Neuronal stem cell (in vitro differentiated cells): ENCODE measurements around the gene C8B.

Experiments used
- DNase-seq: peaks from one replicate; pipeline ENCODE4 v3.0.0-alpha.2; 2013; ENCODE audit warnings: low spot score
- H2AFZ ChIP-seq: one replicate; pipeline ENCODE4 v1.6.1; 2013; ENCODE audit warnings: mild to moderate bottlenecking, low read length, inconsistent platforms
- H2AK5ac ChIP-seq: 2 replicates; pipeline ENCODE4 v1.6.1; 2013; ENCODE audit warnings: low read depth, mild to moderate bottlenecking, inconsistent platforms, low read length, moderate library complexity, mixed read lengths
- H2BK120ac ChIP-seq: 2 replicates; pipeline ENCODE4 v1.6.1; 2013; ENCODE audit warnings: low read depth, mild to moderate bottlenecking, inconsistent platforms, low read length, moderate library complexity, mixed read lengths
- H2BK12ac ChIP-seq: one replicate; pipeline ENCODE4 v1.6.1; 2013; ENCODE audit warnings: low read length, inconsistent platforms
- H2BK15ac ChIP-seq: 2 replicates; pipeline ENCODE4 v1.6.1; 2013; ENCODE audit warnings: mild to moderate bottlenecking, low read length, inconsistent platforms, mixed read lengths
- H2BK5ac ChIP-seq: one replicate; pipeline ENCODE4 v1.6.1; 2013; ENCODE audit warnings: inconsistent platforms, mild to moderate bottlenecking, low read length, moderate library complexity
- H3K14ac ChIP-seq: one replicate; pipeline ENCODE4 v1.6.1; 2013; ENCODE audit warnings: low read length, inconsistent platforms
- H3K18ac ChIP-seq: 2 replicates; pipeline ENCODE4 v1.6.1; 2013; ENCODE audit warnings: low read length, inconsistent platforms
- H3K23ac ChIP-seq: 2 replicates; pipeline ENCODE4 v1.6.1; 2013; ENCODE audit warnings: low read depth, mild to moderate bottlenecking, mixed read lengths, low read length, inconsistent platforms; ENCODE audit not compliant: poor library complexity
- H3K27ac ChIP-seq: replicated peaks from 3 replicates; pipeline ENCODE4 v1.5.1; 2013; ENCODE audit warnings: low read length, inconsistent platforms
- H3K27me3 ChIP-seq, 3 experiments: 2 replicates each; pipeline ENCODE4 v1.6.1; 2013; ENCODE audit warnings: low read length in 3 of 3, mild to moderate bottlenecking in 2 of 3, inconsistent platforms in 1 of 3, low read depth in 1 of 3, mixed read lengths in 1 of 3, moderate library complexity in 1 of 3; ENCODE audit not compliant: control insufficient read depth in 3 of 3, insufficient read depth in 3 of 3
- H3K36me3 ChIP-seq, 2 donors: replicated peaks in 1 of 2; 2 replicates each; pipeline ENCODE4 v1.6.1; 2013; ENCODE audit warnings: low read length in 2 of 2; ENCODE audit not compliant: control insufficient read depth in 2 of 2, insufficient read depth in 2 of 2
- H3K4ac ChIP-seq: 2 replicates; pipeline ENCODE4 v1.6.1; 2013; ENCODE audit warnings: inconsistent platforms, mild to moderate bottlenecking, low read length, moderate library complexity
- H3K4me1 ChIP-seq, 2 donors: 1 replicate in 1 of 2; 2 replicates in 1 of 2; pipeline ENCODE4 v1.6.1; 2013; ENCODE audit warnings: low read length in 2 of 2, low read depth in 1 of 2; ENCODE audit not compliant: control insufficient read depth in 2 of 2, insufficient read depth in 1 of 2
- H3K4me2 ChIP-seq: one replicate; pipeline ENCODE4 v1.6.1; 2013; ENCODE audit warnings: mild to moderate bottlenecking, low read length, inconsistent platforms; ENCODE audit not compliant: insufficient read depth, poor library complexity, severe bottlenecking
- H3K4me3 ChIP-seq, 2 donors: 2 replicates each; pipeline ENCODE4 v1.5.1; 2013; ENCODE audit warnings: low read length in 2 of 2, mild to moderate bottlenecking in 2 of 2, inconsistent platforms in 1 of 2, moderate library complexity in 1 of 2
- H3K79me1 ChIP-seq: one replicate; pipeline ENCODE4 v1.6.1; 2013; ENCODE audit warnings: low read depth, mild to moderate bottlenecking, inconsistent platforms, low read length, moderate library complexity
- H3K9ac ChIP-seq: one replicate; pipeline ENCODE4 v1.6.1; 2013; ENCODE audit warnings: mild to moderate bottlenecking, low read depth, low read length, inconsistent platforms; ENCODE audit not compliant: poor library complexity
- H3K9me3 ChIP-seq, 2 donors: replicated peaks in 1 of 2; 2 replicates each; pipeline versions ENCODE3 to v1.6.1; 2013; ENCODE audit warnings: low read length in 2 of 2, mild to moderate bottlenecking in 2 of 2, inconsistent platforms in 1 of 2, low read depth in 1 of 2, mixed read lengths in 1 of 2, moderate library complexity in 1 of 2; ENCODE audit not compliant: control insufficient read depth in 2 of 2, insufficient read depth in 1 of 2
- H4K8ac ChIP-seq: one replicate; pipeline ENCODE4 v1.6.1; 2013; ENCODE audit warnings: low read depth, mild to moderate bottlenecking, inconsistent platforms, low read length, moderate library complexity
- H4K91ac ChIP-seq: one replicate; pipeline ENCODE4 v1.6.1; 2013; ENCODE audit warnings: low read length, low read depth, mild to moderate bottlenecking, inconsistent platforms; ENCODE audit not compliant: poor library complexity
- WGBS, 2 donors: extraction: QIAGEN DNeasy Blood & Tissue Kit; methylation state at CpG; one replicate each; pipeline ENCODE4 v1.1.7; 2013; ENCODE audit warnings: missing lambda C conversion rate in 2 of 2, mixed read lengths in 1 of 2; ENCODE audit not compliant: insufficient read length in 2 of 2, insufficient replicate concordance in 1 of 2; ENCODE audit errors: extremely low coverage in 2 of 2; 5-methylcytosine and 5-hydroxymethylcytosine counted together

C8B gene

DNA sequence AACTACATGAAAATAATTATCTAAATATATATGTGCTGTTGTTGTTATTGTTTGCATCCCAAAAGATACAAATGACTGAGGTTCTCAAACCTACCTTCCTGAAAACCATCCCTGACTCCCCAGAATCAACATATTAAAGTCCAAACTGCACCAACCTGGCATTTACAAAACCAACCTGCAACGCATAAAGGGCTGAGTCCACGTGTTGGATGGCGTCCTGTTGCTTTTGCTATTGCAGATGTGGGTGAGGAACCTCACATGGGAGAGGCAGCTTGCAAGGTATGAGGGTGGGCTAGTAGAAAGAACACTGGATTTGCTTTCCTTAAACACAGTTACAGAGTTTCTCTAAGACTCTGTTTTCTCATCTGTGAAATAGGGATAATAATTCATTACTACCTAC, 1.5 kb upstream of the C8B start:
- no peak overlapping the region for H3K27ac ChIP-seq
- H3K9me3 ChIP-seq: no peaks in the 10 kb centered on the region
- no peak overlapping the region for H3K18ac ChIP-seq
- no peak overlapping the region for H3K4me3 ChIP-seq
- H2BK15ac ChIP-seq: no peak overlapping the region
- no peaks in the 10 kb centered on the region for H3K36me3 ChIP-seq
- no peak overlapping the region for H3K4me2 ChIP-seq
- no peak overlapping the region for H3K9ac ChIP-seq
- no peak overlapping the region for H4K8ac ChIP-seq
- no peak for DNase-seq
- no peak overlapping the region for H3K23ac ChIP-seq
- H2BK5ac ChIP-seq: no peak overlapping the region
- H2AFZ ChIP-seq: no peak overlapping the region
- WGBS, 2 donors: no CpG with 5 or more reads among the region's 3 CpGs
- H3K4me1 ChIP-seq: peaks cover 0 to 8% of the 10 kb centered on the region in 2 donors
- no peak overlapping the region for H2AK5ac ChIP-seq
- no peak overlapping the region for H2BK12ac ChIP-seq
- H3K27me3 ChIP-seq: peaks cover 0 to 7% (median 0%) of the 10 kb centered on the region in 3 experiments
- H2BK120ac ChIP-seq: no peak overlapping the region
- H3K14ac ChIP-seq: no peak overlapping the region
- no peak overlapping the region for H3K4ac ChIP-seq
- no peaks in the 10 kb centered on the region for H3K79me1 ChIP-seq
- H4K91ac ChIP-seq: no peak overlapping the region

DNA sequence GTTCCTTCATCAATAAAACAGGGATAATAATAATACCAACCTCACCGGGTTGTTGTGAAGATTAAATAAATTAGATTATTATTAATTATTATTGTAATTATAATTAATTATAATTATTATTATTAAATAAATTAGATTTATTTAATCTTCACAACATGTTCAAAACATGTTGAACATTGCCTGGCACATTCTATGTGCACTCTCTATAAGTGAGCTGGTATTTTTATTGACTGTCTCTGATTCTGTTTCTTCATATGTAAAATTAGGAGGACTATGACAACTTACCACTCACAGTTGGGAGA, 834 bp upstream of the C8B start:
- H3K4me2 ChIP-seq: no peak overlapping the region
- H3K18ac ChIP-seq: no peak overlapping the region
- no peak overlapping the region for H2BK120ac ChIP-seq
- no peak overlapping the region for H3K4ac ChIP-seq
- no peaks in the 10 kb centered on the region for H3K36me3 ChIP-seq
- no peaks in the 10 kb centered on the region for H3K9me3 ChIP-seq
- peaks cover 0 to 7% (median 0%) of the 10 kb centered on the region in 3 experiments for H3K27me3 ChIP-seq
- H3K4me3 ChIP-seq: no peak overlapping the region
- peaks cover 0 to 8% of the 10 kb centered on the region in 2 donors for H3K4me1 ChIP-seq
- H3K9ac ChIP-seq: no peak overlapping the region
- no peak overlapping the region for H2AFZ ChIP-seq
- H3K23ac ChIP-seq: no peak overlapping the region
- no peaks in the 10 kb centered on the region for H3K79me1 ChIP-seq
- H2BK12ac ChIP-seq: no peak overlapping the region
- H3K27ac ChIP-seq: no peak overlapping the region
- no peak overlapping the region for H2BK5ac ChIP-seq
- WGBS, 2 donors: no CpG with 5 or more reads among the region's 1 CpG
- H2AK5ac ChIP-seq: no peak overlapping the region
- no peak overlapping the region for H4K91ac ChIP-seq
- H4K8ac ChIP-seq: no peak overlapping the region
- no peak overlapping the region for H3K14ac ChIP-seq
- DNase-seq: no peak
- H2BK15ac ChIP-seq: no peak overlapping the region

DNA sequence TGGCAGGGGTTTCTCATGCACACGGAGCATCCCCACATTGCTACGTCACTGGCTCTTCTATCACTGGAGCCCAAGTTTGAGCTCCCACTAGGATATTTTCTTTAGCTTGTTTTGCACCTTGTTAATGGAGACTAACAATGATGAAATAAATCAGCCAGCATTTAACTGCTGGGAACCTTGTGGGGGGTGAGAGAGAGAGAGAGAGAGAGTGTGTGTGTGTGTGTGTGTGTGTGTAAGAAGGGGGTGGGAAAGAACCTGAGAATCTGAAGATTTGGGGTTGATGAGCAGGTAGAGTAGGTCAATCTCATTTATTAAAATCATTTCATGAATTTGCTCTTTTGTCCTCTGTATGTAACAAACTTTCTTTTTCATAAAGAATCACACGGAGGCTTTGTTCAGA, 624 bp downstream of the C8B start:
- WGBS, 2 donors: no CpG with 5 or more reads among the region's 3 CpGs

DNA sequence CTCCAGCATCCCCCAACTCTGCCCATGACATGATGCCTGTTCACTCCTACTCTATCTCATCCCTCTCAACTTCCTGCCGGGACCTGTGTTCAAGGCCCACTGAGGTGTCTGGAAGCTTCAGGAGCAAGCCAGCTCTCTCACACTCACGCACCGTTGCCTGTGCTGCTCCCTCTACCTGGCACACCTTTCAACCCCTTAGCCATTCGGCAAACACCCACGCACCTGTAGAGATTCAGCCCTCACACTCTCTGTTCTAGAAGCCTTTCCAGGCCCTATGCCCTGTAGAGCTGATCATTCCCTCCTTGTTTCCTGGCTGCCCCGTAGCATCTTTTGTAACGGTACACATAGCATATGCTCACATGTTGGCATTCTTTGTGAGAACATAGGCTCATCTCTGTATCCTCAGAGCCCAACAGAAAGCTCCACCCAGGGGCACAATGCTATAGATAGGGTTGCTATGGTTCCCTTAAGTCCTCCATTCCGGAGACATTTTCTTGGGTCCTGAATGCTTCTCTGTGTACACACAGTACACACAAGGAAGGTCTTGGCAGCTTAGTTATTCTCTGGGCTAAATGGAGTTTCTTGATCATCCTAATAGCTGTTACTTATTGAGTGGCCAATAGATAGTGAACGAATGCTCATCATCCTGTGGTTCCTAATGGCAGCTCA, 1.3 kb downstream of the C8B start:
- H2BK120ac ChIP-seq: no peak overlapping the region
- H3K18ac ChIP-seq: no peak overlapping the region
- WGBS, 2 donors: no CpG with 5 or more reads among the region's 9 CpGs
- H2BK15ac ChIP-seq: no peak overlapping the region
- no peak overlapping the region for H3K9ac ChIP-seq
- H2AK5ac ChIP-seq: no peak overlapping the region
- no peaks in the 10 kb centered on the region for H3K36me3 ChIP-seq
- no peak overlapping the region for H3K4me2 ChIP-seq
- H3K4ac ChIP-seq: no peak overlapping the region
- no peak overlapping the region for H3K14ac ChIP-seq
- H3K23ac ChIP-seq: peak overlapping the region; percentile 6
- H3K79me1 ChIP-seq: no peaks in the 10 kb centered on the region
- no peak overlapping the region for H4K8ac ChIP-seq
- H2BK12ac ChIP-seq: no peak overlapping the region
- no peaks in the 10 kb centered on the region for H3K9me3 ChIP-seq
- H4K91ac ChIP-seq: no peak overlapping the region
- H2AFZ ChIP-seq: peak overlapping the region; percentile 56
- H3K27ac ChIP-seq: no peak overlapping the region
- H3K4me3 ChIP-seq: peak overlapping the region in 1 of 2 donors; percentile 9
- DNase-seq: no peak
- peaks cover 0 to 11% of the 10 kb centered on the region in 2 donors for H3K4me1 ChIP-seq
- H3K27me3 ChIP-seq: peaks cover 0 to 2% (median 0%) of the 10 kb centered on the region in 3 experiments
- no peak overlapping the region for H2BK5ac ChIP-seq

More for the DNA sequence above, 624 bp downstream of the C8B start:
- Histone ChIP-seq H3K4me1 (peaks cover 0 to 8% of the 10 kb centered on the region in 2 donors), H3K18ac (no peak overlapping the region), H4K91ac (no peak overlapping the region), H2BK15ac (no peak overlapping the region), H3K9ac (no peak overlapping the region), H3K27ac (no peak overlapping the region), H2BK12ac (no peak overlapping the region), H2BK120ac (no peak overlapping the region), H2AFZ (peak overlapping the region; percentile 56), H3K4me3 (no peak overlapping the region), H4K8ac (no peak overlapping the region), H3K23ac (no peak overlapping the region), H3K79me1 (no peaks in the 10 kb centered on the region), H3K4me2 (no peak overlapping the region), H2AK5ac (no peak overlapping the region), H3K9me3 (no peaks in the 10 kb centered on the region), H3K14ac (no peak overlapping the region), H3K27me3 (peaks cover 0 to 2% (median 0%) of the 10 kb centered on the region in 3 experiments), H3K36me3 (no peaks in the 10 kb centered on the region), H3K4ac (no peak overlapping the region), H2BK5ac (no peak overlapping the region)
- no peak for DNase-seq
